Type B pancreatic cell (in vitro differentiated cells): ENCODE measurements around the gene SLC2A4RG. TPM values are rescaled to one million over a fixed set of nuclear protein-coding genes. Genes with fewer than 3 reads are reported as not detected.

Source experiments
- DNase-seq: peaks from one replicate; pipeline ENCODE4 v3.0.0; 2021; ENCODE audit warnings: mixed read lengths; ENCODE audit not compliant: unreplicated experiment; ENCODE audit errors: extremely low spot score
- H3K27ac Mint-ChIP-seq: 2 replicates; pipeline ENCODE4 v1.8.0; 2021; ENCODE audit warnings: mild to moderate bottlenecking, mixed read lengths
- H3K27me3 Mint-ChIP-seq: 2 replicates; pipeline ENCODE4 v1.8.0; 2021; ENCODE audit warnings: mixed read lengths
- H3K36me3 Mint-ChIP-seq: 2 replicates; pipeline ENCODE4 v1.8.0; 2021; ENCODE audit warnings: mixed read lengths
- H3K4me1 Mint-ChIP-seq: one replicate; pipeline ENCODE4 v1.8.0; 2021; ENCODE audit warnings: mixed read lengths; ENCODE audit not compliant: unreplicated experiment
- H3K4me3 Mint-ChIP-seq: 2 replicates; pipeline ENCODE4 v1.8.0; 2021; ENCODE audit warnings: mild to moderate bottlenecking, mixed read lengths
- H3K9me3 Mint-ChIP-seq: 2 replicates; pipeline ENCODE4 v1.8.0; 2021; ENCODE audit warnings: mixed read lengths
- CTCF ChIP-seq: fragments of 200-600 bp; sonication (generic); conservative IDR thresholded peaks from 2 replicates; pipeline ENCODE4 v1.5.0; 2021; ENCODE audit warnings: antibody characterized with exemption, mild to moderate bottlenecking
- total RNA-seq: library from RNA; stranded (reverse); gene quantifications from 2 replicates; pipeline ENCODE4 v1.2.1, GENCODE V29; 2021; ENCODE audit warnings: low replicate concordance

Gene SLC2A4RG
- total RNA-seq, 1 donor from 2014 or later: 75.6 TPM

GRCh38 chr20:63736893-63737694, 2.5 kb upstream of the SLC2A4RG start:
- Mint-ChIP-seq H3K27ac (no peak overlapping the region), H3K4me1 (no peaks in the 10 kb centered on the region), H3K27me3 (peaks cover 3% of the 10 kb centered on the region), H3K9me3 (no peaks in the 10 kb centered on the region), H3K36me3 (peaks cover 4% of the 10 kb centered on the region), H3K4me3 (no peak overlapping the region)
- DNase-seq: no peak
- no peak for TF ChIP-seq CTCF

- Mint-ChIP-seq H3K9me3 (no peaks in the 10 kb centered on the region), H3K27me3 (peaks cover 3% of the 10 kb centered on the region), H3K4me1 (no peaks in the 10 kb centered on the region), H3K36me3 (peaks cover 4% of the 10 kb centered on the region), H3K27ac (no peak overlapping the region), H3K4me3 (no peak overlapping the region)
- TF ChIP-seq CTCF: no peak
- DNase-seq: no peak
Measured at GRCh38 chr20:63737695-63737944, 2.0 kb upstream of the SLC2A4RG start.

- Mint-ChIP-seq H3K4me1 (no peaks in the 10 kb centered on the region), H3K36me3 (peaks cover 4% of the 10 kb centered on the region), H3K27me3 (peaks cover 3% of the 10 kb centered on the region), H3K27ac (no peak overlapping the region), H3K4me3 (peak overlapping the region; percentile 34), H3K9me3 (no peaks in the 10 kb centered on the region)
- no peak for TF ChIP-seq CTCF
- no peak for DNase-seq
Measured at GRCh38 chr20:63737945-63738686, 1.5 kb upstream of the SLC2A4RG start.

GRCh38 chr20:63738687-63739129, 868 bp upstream of the SLC2A4RG start:
- Mint-ChIP-seq H3K4me3 (no peak overlapping the region), H3K27ac (no peak overlapping the region), H3K27me3 (peaks cover 3% of the 10 kb centered on the region), H3K4me1 (no peaks in the 10 kb centered on the region), H3K36me3 (peaks cover 4% of the 10 kb centered on the region), H3K9me3 (no peaks in the 10 kb centered on the region)
- no peak for TF ChIP-seq CTCF
- peak; percentile 71 for DNase-seq

- peak; percentile 75 for DNase-seq
- H3K27me3 Mint-ChIP-seq: peaks cover 3% of the 10 kb centered on the region
- H3K27ac Mint-ChIP-seq: no peak overlapping the region
- H3K4me1 Mint-ChIP-seq: no peaks in the 10 kb centered on the region
- no peak for TF ChIP-seq CTCF
- H3K4me3 Mint-ChIP-seq: peak overlapping the region; percentile 83
- no peaks in the 10 kb centered on the region for H3K9me3 Mint-ChIP-seq
- H3K36me3 Mint-ChIP-seq: no peaks in the 10 kb centered on the region
Measured at GRCh38 chr20:63740070-63740626, 572 bp downstream of the SLC2A4RG start.
